RKO (cell line): ENCODE results near the gene ENKD1.

Experiments
- DNase-seq: peaks from one replicate; pipeline ENCODE4 v3.0.0-alpha.2; 2016; ENCODE audit warnings: low spot score

Gene ENKD1

GRCh38 chr16:67648764-67649407 lies 17.7 kb downstream of the ENKD1 start:
- DNase-seq = no peak

GRCh38 chr16:67648088-67648763 lies 18.3 kb downstream of the ENKD1 start:
- no peak for DNase-seq

DNA sequence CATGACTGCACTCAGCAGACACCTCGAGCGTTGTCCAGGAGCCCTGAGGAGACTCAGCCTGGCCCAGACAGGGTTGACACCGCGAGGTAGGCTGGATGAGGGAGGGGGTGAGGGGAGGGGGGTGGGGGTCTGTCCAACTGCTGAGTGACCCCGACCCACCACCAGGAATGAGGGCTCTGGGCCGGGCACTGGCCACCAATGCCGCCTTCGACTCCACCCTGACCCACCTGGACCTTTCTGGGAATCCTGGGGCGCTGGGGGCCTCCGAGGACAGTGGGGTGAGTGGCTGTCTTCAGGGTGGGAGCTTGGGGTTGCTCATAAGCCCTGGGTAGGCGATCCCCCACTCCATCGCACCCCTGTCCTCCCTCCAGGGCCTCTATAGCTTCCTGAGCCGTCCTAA lies 18.9 kb downstream of the ENKD1 start:
- DNase-seq = no peak

DNA sequence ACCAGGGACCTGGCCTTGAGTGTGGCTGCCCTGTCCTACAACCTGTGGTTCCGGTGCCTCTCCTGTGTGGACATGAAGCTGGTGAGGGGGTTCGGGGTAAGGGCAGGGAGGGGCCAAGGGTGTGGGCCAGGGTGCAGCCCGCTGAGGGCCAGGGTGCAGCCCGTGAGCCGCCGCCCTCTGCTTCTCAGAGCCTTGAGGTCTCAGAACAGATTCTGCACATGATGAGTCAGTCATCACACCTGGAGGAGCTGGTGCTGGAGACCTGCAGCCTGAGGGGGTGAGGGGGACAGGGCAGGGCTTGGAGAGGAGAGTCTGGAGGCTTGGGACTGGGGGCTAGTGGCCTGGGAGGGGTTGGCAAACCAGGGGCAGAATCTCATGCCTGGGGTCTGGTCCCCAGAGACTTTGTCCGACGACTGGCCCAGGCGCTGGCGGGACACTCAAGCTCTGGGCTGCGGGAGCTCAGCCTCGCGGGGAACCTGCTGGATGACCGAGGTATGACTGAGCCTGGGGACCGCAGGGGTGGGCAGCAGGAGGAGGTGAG lies 19.4 kb downstream of the ENKD1 start:
- no peak for DNase-seq

- DNase-seq = no peak
These were observed 21.0 kb downstream of the ENKD1 start for GRCh38 chr16:67645397-67646121.

GRCh38 chr16:67644038-67644437 lies 22.5 kb downstream of the ENKD1 start:
- DNase-seq = no peak

DNA sequence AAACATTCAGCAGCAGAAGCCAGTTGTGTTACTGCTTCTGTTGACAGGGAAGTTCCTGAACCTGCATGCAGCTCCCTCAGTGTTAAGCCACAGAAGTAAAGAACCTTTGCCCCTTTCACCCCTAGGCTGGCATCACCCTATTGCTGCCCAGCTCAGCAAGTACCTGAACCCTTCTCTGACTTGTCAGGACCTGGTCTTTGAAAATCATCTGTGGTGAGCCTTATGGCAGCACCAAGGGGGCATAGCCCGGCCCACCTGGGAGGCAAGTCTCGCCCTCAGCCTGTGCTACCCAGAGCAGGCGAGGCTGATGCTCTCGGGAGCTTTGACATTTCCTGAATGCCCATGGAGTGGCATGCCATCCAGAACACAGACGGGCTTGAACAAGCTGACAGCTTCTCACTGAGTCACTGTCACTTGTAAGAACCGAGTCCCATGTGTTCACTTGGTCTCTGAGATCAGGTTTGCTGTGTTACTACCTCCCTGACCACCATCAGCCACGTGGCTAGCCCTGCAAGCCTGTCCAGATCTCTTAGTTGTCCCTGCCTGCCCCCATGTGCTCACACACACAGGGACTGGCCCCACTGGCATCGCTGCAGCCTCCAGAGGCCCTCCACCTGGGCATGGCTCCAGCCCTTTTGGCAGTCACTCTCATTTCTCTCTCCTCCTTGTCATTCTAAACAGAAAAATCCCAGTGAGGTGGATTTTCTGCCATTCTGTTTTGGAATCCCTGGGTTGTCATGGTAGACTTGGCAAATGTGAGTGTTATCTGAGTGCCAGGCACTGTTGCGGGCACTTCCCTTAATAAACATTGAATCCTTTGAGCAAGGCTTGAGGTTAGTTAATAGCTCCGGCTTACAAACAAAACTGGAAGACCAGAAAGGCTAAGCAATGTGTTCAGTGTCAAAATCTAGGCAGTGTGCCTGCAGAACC lies 24.5 kb downstream of the ENKD1 start:
- peak; percentile 23 for DNase-seq

- no peak for DNase-seq
These were observed 28.9 kb downstream of the ENKD1 start for GRCh38 chr16:67637625-67638024.

DNA sequence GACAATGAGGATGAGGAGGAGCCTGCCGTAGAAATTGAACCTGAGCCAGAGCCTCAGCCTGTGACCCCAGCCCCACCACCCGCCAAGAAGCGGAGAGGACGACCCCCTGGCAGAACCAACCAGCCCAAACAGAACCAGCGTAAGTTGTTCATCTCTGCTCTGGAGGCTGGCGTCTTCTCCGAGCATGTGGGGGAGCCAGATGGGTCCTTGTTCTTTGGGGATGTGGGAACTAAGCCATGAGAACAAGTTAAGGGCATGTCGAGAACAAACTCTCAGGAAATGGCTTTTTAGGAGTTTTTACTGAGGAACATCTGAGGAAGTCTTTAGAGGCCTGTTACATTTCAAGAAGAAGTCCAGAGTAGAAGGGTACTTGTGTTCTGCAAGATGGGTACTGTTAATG lies 29.8 kb downstream of the ENKD1 start:
- no peak for DNase-seq

DNA sequence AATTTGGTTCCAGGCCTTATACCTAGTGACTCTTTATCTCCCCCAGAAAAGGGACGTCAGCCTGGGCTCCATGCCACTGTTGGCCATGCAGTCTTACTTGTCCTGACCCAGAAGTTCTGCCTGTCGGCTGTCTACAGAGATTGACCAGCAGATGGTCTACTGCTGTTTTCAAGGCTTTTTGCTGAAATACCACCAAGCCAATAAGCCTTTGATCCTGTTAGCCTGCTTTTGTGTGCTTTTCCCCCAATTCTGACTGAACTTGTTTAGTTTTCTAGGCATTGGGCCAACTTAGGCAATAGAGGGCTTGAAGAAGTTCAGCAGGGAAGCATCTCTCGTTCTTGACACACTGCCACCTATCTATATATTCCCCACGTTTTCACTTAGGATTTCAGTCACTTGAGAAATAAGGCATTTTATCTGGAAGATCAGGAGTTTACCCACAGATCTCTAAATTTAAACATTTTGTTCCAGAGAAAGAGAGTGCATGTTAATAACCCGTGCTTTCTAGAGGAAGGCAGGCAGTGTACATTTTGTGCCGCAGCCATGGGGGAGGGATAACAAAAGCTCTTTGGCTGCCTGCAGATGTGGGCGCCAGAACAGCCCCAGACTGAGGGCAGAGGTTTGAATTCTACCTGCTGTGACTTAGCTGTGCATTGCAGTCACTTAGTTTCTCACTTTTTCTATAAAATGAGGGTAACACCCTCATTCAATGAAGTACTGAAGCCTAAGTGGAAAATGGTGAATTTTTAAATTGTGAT lies 34.0 kb downstream of the ENKD1 start:
- no peak for DNase-seq

- DNase-seq = no peak
These were observed 38.3 kb downstream of the ENKD1 start for GRCh38 chr16:67628216-67628615.

DNA sequence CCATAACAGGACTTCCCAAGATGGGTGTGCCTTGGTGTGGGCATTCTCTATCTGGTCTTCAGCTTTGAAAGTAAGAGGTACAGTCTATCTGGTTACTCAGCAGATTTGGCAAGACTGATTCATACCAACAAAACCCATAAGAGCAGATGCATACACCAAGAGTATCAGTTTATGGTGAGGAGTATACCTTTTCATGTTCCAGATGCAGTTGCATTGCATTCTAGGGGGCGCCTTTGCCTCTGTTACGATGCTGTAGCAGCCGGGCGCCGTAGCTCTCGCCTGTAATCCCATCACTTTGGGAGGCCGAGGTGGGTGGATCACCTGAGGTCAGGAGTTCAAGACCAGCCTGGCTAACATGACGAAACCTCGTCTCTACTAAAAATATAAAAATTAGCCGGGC lies 52.7 kb downstream of the ENKD1 start:
- no peak for DNase-seq
